22Rv1 (cell line): ENCODE data around the gene GMCL2.

ENCODE experiments used
- H3K27ac ChIP-seq: fragments of 450-650 bp; 2 replicates; pipeline ENCODE4 v1.5.1; 2017
- ZFX ChIP-seq: fragments of 450-650 bp; IDR thresholded peaks from 2 replicates; pipeline ENCODE4 v1.6.1; 2017; ENCODE audit warnings: antibody characterized with exemption, borderline replicate concordance
- TF ChIP-seq, protein P1 (sequence below): fragments of 450-650 bp; IDR thresholded peaks from 2 replicates; pipeline ENCODE4 v1.5.1; 2017; ENCODE audit warnings: mild to moderate bottlenecking

GMCL2 gene

GRCh38 chr5:178191661-178192060, 4.5 kb upstream of the GMCL2 start:
- no peak overlapping the region for H3K27ac ChIP-seq

DNA sequence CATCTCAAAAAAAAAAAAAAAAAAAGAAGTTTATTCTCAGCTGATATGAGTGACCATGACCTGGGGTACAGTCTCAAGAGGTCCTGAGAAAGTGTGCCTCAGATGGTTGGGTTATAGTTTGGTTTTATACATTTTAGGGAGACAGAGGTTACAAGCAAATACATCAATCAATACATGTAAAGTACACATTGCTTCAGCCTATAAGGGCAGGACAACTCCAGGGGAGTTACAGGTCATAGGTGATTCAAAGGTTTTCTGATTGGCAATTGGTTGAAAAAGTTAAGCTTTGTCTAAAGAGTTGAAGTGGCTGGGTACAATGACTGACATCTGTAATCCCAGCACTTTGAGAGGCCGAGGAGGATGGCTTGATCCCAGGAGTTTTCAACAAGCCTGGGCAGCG, 2.3 kb upstream of the GMCL2 start:
- TF ChIP-seq ZFX: no peak
- TF ChIP-seq, protein P1, sequence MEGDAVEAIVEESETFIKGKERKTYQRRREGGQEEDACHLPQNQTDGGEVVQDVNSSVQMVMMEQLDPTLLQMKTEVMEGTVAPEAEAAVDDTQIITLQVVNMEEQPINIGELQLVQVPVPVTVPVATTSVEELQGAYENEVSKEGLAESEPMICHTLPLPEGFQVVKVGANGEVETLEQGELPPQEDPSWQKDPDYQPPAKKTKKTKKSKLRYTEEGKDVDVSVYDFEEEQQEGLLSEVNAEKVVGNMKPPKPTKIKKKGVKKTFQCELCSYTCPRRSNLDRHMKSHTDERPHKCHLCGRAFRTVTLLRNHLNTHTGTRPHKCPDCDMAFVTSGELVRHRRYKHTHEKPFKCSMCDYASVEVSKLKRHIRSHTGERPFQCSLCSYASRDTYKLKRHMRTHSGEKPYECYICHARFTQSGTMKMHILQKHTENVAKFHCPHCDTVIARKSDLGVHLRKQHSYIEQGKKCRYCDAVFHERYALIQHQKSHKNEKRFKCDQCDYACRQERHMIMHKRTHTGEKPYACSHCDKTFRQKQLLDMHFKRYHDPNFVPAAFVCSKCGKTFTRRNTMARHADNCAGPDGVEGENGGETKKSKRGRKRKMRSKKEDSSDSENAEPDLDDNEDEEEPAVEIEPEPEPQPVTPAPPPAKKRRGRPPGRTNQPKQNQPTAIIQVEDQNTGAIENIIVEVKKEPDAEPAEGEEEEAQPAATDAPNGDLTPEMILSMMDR: no peak
- no peak overlapping the region for H3K27ac ChIP-seq

More at GRCh38 chr5:178191661-178192060, 4.5 kb upstream of the GMCL2 start:
- TF ChIP-seq, protein P1: no peak
- no peak for TF ChIP-seq ZFX

DNA sequence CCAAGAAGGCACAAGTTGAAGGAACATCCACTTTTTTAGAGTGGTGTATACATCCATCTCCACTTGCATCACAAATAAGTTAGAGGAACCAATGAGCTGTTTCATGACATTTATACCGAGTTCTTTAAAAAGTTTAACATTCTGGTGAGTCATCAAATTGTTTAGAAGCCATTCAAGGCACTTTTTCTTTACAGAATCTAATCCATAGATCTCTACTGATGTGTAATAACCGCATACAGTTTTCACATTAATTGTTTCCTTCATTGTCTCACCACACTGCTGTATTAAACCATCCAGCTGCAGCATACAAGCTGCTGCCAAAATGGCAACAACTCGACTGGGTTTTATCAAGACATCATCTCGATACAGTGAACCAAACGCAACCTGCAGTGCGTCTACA, 744 bp downstream of the GMCL2 start:
- no peak overlapping the region for H3K27ac ChIP-seq
- no peak for TF ChIP-seq ZFX
- TF ChIP-seq, protein P1: no peak

- no peak overlapping the region for H3K27ac ChIP-seq
- TF ChIP-seq, protein P1: no peak
- TF ChIP-seq ZFX: no peak
Measured at GRCh38 chr5:178182158-178182876, 4.9 kb downstream of the GMCL2 start.

GRCh38 chr5:178180141-178180863, 6.9 kb downstream of the GMCL2 start:
- H3K27ac ChIP-seq: no peak overlapping the region
- TF ChIP-seq ZFX: no peak
- TF ChIP-seq, protein P1: no peak

DNA sequence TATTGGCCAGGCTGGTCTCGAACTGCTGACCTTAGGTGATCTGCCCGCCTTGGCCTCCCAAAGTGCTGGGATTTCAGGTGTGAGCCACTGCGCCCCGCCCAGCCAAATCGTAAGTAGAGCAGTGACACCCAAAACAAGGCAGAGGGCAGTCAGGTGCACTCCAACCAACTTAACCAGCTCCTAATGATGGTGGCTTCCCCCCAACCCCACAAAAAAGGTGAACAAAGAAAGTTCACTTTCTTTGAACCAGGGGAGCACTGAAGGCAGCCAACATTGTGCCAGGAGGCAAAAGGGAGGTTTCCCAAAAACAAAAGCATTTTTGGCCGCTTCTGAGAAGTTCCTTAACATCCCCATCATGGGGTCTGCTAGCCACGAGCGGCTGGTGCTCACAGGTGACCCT, 9.6 kb downstream of the GMCL2 start:
- H3K27ac ChIP-seq: no peak overlapping the region
- no peak for TF ChIP-seq ZFX
- TF ChIP-seq, protein P1: no peak

DNA sequence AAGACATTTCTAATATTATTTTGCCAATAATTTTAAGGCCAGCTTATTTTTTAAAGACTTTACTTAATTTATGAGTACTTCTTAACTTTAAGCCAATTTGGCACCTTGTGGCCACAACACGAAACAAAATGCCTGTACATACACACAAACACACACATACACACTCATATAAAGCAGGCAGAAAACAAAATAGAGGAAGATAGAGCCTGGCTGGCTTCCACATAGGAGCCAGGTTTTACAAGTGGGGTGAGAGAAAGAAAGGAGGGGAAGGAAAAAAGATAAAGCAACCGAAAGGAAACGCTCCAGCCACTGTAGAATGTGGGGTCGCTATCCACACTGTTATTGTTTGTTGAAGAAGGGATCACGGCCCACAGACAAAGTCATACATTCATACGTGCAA, 10.4 kb downstream of the GMCL2 start:
- no peak for TF ChIP-seq ZFX
- TF ChIP-seq, protein P1: no peak

More for the DNA sequence above, 10.4 kb downstream of the GMCL2 start:
- no peak overlapping the region for H3K27ac ChIP-seq
